Activated gamma-delta T cell treated with anti-CD3 and anti-CD28 coated beads, Interleukin-2, amount 50 U/mL, for 16 hours (primary cell): ENCODE data around the gene CENPL.
"Not testable (repeated sequence)": the region's sequence is repeated elsewhere in the genome, so short reads cannot be mapped to it uniquely, and the experiment has no call there.

Source experiments
- DNase-seq: peaks from one replicate; pipeline ENCODE4 v3.0.0-alpha.2; 2020; ENCODE audit warnings: low read depth

CENPL gene, protein sequence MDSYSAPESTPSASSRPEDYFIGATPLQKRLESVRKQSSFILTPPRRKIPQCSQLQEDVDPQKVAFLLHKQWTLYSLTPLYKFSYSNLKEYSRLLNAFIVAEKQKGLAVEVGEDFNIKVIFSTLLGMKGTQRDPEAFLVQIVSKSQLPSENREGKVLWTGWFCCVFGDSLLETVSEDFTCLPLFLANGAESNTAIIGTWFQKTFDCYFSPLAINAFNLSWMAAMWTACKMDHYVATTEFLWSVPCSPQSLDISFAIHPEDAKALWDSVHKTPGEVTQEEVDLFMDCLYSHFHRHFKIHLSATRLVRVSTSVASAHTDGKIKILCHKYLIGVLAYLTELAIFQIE

DNA sequence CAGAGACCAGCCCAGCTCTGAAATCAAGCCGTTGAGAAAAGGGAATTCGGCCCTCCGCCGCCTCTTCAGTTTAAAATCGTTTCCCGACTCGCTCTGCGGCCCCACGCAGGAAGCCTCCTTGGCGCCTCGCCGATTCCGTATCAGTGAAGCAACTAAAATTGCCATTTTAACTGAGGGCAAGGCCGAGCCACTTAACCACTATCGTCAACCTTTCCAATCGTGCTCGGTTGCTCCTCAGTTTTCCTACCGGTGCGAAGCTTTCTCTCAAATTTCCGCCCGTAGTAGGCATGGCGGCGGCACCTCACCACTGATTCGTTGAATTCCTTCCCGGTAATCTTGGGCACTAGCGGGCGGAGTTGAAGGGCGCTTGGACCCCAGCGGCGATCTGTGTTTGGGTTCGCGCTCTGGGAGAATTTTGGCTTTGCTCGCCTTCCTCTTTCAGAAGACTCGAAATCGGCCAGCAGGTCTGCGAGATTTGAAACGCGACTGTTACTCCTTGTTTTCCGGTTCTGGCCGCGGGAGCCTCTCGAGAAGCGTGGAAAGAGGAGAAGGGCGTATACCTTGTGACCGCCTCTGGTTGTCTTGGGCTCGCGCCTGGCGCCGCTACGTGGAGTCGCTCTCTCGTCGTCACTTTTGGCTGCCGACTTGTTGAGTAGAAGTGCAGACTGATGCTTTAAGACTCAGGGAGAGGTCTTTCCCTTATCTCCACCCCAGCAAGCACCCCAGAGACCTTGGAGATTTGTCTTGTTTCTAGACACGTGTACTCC is at the start of gene CENPL, which contains the start of gene DARS2:
Gene CENPL, minus strand, starts transcription at position 569 of the 767 bp plus-strand sequence. CDS start 13,584 bp downstream, outside the sequence.
Gene DARS2, plus strand, starts transcription at position 359 of the 767 bp plus-strand sequence. CDS start 557 bp downstream, outside the sequence.
- peak; percentile 80 for DNase-seq

DNA sequence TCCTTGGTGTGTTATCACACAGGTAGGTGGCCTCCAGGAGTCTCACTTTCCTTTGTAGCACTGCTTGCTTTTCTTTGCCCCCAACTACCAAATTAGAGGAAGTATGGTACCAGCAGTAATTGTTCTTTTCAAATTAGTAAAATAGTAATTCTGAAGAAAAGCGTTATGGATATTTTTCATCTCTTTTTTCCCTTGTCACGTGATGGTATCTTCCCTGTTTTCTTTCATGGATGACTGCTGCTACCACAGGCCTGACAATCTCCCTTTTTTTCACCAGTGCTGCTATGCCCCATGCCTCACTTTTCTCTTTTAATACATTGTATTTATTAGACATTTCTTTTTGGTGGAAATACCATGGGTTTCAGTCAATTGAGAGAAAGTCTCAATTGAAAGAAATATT is 46.8 kb upstream of the CENPL start:
- no peak for DNase-seq

- no peak for DNase-seq
These were observed 46.4 kb upstream of the CENPL start for GRCh38 chr1:173871091-173871490.

GRCh38 chr1:173870252-173871075 is 45.8 kb upstream of the CENPL start:
- DNase-seq = no peak

DNA sequence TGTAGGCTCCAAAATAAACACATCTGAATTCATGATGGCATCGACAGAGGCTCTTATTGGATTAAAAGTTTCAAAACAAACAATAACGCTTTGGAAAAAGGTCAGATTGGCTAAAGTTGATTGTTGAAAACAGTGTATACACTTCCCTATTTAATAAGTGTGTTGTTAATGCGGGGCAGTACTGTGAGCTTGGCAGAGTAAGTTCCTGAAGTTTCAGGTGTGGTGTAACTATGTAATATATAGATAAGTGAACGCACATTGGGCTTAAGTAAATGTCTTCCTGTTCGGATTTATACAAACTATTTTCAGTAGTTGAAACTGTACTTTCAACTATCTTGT is 44.3 kb upstream of the CENPL start:
- DNase-seq = no peak

DNA sequence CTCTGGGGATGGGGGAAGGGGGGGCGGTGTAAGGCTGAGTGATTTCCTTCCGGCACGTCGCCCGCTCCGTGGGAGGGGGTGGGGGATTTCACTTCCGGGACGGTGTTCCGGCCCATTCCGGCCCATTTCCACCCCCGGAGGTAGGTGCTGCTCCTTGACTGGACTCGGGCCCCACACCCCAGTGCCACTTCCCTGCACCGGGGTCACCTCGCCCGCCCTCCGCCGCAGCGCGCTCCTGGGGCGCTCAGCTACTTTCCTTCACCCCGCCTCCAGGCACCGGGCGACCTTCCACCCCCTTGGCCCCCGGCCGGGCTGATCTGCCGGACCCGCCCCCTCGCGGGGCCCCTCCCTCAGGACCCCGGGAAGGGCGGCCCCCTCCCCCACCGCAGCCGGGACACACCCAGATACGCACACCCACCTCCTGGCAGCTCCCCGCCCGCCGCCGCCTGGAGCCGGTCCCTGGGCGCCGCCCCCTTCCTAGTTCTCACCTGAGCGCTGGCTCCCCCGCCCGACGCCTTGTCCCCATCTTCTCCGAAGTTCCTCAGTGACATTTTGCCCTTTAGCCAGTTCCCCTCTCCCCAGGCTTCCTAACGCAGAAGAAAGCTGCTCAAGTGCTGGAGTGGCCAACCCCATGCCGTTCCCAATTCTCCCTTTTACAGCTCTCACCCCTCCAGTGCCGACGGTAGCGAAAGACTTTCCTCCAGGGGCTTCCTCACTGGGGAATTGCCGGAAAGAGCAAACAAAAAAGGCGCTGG is 43.8 kb upstream of the CENPL start, which contains the start of gene ZBTB37:
Gene ZBTB37, plus strand, starts transcription at position 115 of the 755 bp plus-strand sequence. CDS start 1,846 bp downstream, outside the sequence.
- DNase-seq = peak; percentile 79

GRCh38 chr1:173867753-173868265 is 43.1 kb upstream of the CENPL start, which contains the start of gene GAS5:
Gene GAS5, minus strand, starts transcription at chr1:173867989.
- peak; percentile 99 for DNase-seq

DNA sequence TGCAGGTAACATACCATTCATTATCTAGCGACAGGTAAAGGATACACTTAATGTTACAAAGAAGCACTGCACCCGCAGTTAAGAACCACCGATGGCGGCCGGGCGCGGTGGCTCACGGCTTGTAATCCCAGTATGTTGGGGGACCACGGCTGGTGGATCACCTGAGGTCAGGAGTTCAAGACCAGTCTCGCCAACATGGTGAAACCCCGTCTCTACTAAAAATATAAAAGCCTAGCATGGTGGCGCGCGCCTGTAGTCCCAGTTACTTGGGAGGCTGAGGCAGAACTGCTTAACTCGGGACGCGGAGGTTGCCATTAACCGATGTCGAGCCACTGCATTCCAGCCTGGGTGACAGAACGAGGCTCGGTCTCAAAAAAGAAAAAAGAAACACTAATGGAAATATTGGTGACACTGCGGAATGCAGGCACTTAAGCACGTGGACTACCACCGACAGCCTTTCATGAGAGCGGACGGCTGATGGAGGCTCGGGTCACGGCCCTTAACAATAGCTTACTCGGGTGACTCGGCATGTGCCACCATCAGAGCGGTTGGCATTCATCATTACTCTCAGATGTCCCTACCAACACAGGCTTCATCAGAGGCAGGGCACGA is 42.6 kb upstream of the CENPL start:
- peak; percentile 34 for DNase-seq

DNA sequence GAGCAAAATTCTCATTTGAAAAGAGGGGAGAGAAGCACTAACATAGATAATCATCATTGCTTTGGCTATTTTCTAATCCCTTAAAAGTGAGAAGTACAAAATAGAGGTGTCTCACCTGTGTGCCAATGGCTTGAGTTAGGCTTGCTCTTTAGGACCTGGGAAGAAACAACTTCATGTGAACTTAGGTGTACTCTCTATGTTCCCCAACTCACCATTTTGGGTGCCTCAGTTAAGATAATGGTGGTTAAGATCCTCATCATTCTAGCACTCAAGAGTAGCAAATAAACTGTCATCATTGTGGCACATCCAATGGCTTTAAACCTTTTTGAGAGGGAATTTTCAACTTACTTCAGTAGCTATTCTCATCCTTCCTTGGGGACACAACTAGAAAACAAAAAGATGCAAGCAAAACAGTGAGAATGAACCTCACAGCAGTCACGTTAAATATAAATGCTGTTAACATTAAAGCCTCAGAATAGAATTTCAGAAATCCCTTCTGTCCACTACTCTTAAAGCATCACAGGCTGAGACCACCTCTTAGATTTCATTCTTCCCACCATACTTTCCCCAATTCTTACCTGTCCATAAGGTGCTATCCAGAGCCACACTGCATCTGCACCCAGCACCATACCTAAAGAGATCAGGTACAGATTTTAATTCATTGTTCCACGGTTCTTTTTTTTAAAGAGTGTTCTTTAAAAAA is 41.9 kb upstream of the CENPL start:
- DNase-seq = no peak

DNA sequence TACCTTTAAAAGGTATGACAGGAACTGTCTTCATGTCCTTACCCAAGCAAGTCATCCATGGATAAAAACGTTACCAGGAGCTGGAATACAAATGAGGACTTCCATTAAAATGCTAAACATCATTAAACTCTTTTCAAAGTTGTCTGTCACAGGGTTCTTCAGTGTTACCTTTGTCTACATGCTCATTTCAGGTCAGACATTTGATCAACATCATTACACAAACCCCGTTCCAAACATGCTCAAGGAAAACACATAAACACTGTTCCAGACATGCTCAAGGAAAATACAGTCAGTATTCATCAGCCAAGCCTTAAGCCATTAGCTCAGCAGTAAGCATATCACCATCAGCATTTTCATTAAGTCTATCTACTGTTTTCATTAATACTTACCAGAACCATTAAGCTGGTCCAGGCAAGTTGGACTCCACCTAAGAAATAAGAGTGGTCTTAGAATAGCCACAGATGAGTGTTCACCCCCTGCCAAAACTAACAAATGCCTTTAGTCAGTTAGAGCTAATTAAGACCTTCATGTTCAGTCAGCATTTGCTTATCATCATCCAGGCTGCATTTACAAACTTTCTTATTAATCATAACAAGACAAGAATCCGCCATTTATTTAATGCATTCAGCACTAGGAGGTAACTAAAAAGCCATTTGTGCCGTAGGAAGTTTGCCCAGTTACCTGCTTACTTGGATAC is 40.9 kb upstream of the CENPL start:
- no peak for DNase-seq

- no peak for DNase-seq
These were observed 39.6 kb upstream of the CENPL start for GRCh38 chr1:173864179-173864867.

DNA sequence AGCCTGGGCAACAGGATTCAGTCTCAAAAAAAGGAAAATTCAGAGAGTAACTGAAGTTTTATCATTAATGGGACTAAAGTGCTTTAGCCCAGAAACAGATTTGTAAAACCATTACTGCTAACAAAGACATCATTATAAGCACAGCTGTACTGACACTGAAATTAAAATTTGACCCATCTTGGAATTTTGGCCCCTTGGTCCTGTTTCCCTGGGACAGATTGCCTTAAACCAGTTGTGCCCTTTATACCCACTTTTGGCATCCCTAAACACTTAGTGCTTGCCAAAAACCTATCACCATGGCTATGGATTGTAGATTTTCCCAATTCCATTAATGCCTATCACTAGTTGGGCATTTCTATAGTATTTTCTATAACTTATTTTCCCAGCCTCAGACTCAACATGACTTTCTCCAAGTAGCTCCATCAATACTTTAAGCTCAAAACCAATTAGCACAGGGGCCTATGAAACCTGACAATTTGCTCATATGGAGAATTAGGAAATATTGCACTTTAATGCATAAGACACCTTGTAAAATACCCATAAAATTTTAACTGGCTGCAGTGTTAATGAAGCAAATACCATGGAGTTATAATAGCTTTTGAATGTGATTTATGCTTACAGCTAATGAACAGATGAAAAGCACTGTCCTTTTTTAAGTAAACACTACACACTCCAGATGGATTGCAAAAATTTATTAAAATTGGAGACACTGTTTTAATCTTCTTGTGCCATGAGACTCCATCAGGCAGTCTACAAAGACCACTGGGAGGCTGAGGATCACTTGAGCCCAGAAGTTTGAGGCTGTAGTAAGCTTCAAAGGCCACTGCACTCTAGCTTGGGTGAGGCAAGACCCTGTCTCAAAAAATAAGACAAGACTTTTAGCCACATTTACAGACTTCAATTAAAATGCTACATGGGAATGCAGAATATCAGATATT is 38.8 kb upstream of the CENPL start:
- DNase-seq = no peak

DNA sequence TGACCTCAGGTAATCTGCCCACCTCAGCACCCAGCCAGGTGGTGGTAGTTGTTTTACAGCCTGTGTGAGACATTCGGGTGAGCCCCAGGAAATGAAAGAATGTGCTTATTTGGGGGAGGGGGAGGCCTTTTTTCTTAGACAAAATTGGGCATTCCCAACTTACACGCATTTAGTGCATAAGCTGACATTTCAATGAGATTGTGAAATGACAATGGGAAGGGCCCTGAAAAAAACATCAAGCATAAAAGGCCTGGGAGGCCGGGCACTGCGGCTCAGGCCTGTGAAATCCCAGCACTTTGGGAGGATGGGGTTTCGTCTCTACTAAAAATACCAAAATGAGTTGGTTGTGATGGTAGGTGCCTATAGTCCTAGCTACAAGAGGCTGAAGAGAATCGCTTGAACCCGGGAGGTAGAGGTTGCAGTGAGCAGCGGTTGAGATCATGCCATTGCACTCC is 38.1 kb upstream of the CENPL start:
- DNase-seq = no peak

DNA sequence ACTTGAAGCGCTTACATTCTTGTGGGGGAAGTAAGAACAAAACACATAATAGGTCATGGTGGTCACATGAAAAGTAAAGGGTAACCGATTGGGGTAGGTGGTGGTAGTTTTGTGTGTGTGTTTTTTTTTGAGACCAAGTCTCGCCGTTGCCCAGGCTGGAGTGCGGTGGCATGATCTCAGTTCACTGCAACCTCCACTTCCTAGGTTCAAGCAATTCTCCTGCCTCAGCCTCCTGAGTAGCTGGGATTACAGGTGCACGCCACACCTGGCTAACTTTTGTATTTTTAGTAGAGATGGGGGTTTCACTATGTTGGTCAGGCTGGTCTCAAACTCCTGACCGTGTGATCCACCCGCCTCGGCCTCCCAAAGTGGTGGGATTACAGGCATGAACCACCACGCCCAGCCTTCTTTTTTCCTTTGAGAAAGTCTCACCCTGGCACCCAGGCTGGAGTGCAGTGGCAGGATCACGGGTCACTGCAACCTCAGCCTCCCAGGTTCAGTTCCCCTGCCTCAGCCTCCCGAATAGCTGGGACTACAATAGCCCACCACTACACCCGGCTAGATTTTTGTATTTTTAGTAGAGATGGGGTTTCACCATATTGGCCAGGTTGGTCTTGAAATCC is 37.6 kb upstream of the CENPL start:
- DNase-seq = not testable (repeated sequence)

GRCh38 chr1:173861731-173862145 is 37.1 kb upstream of the CENPL start:
- DNase-seq = no peak

- no peak for DNase-seq
These were observed 35.4 kb upstream of the CENPL start for GRCh38 chr1:173860065-173860464.

DNA sequence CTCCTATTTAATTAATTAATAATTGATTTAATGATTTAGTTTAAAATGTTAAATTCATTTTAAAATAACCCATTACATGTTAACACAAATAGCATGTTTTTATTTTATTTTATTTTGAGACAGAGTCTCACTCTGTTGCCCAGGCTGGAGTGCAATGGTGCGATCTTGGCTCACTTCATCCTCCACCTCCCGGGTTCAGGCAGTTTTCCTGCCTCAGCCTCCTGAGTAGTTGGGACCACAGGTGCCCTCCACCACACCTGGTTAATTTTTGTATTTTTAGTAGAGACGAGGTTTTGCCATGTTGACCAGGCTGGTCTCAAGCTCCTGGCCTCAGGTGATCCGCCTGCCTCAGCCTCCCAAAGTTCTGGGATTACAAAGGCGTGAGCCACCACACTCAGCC is 34.9 kb upstream of the CENPL start:
- not testable (repeated sequence) for DNase-seq
